Astrocyte (in vitro differentiated cells and primary cell): Measurements from ENCODE around the gene AACS. TPM values are rescaled to one million over a fixed set of nuclear protein-coding genes. Genes with fewer than 3 reads are reported as not detected.
A peak's percentile ranks its signal among the peaks of the same experiment; 100 is the strongest.

Source experiments
- DNase-seq: peaks from one replicate; pipeline ENCODE4 v3.0.0-alpha.2; 2010; ENCODE audit warnings: low read depth
- FAIRE-seq: peaks from 2 replicates; lab custom pipeline; 2011; peaks lifted over from hg19 to GRCh38; lab: Jason Lieb, UNC
- H2AFZ ChIP-seq: 2 replicates; pipeline ENCODE4 v1.6.0; 2012; ENCODE audit warnings: low read depth, low read length, inconsistent platforms
- H3K27ac ChIP-seq: 2 replicates; pipeline ENCODE4 v1.5.1; 2011; ENCODE audit warnings: low read depth, low read length, inconsistent platforms
- H3K27me3 ChIP-seq: 2 replicates; pipeline ENCODE4 v1.6.0; 2011; ENCODE audit warnings: low read length, inconsistent platforms; ENCODE audit not compliant: insufficient read depth
- H3K36me3 ChIP-seq: 2 replicates; pipeline ENCODE4 v1.5.1; 2011; ENCODE audit warnings: low read length, inconsistent platforms; ENCODE audit not compliant: insufficient read depth
- H3K4me1 ChIP-seq: 2 replicates; pipeline ENCODE4 v1.5.1; 2011; ENCODE audit warnings: low read length, inconsistent platforms; ENCODE audit not compliant: insufficient read depth
- H3K4me2 ChIP-seq: 2 replicates; pipeline ENCODE4 v1.6.0; 2012; ENCODE audit warnings: low read length, inconsistent platforms
- H3K4me3 ChIP-seq: 2 replicates; pipeline ENCODE4 v1.5.1; 2011; ENCODE audit warnings: low read depth, mild to moderate bottlenecking, low read length, inconsistent platforms; ENCODE audit not compliant: insufficient read depth
- H3K79me2 ChIP-seq: 2 replicates; pipeline ENCODE4 v1.6.0; 2012; ENCODE audit warnings: mild to moderate bottlenecking, low read length, inconsistent platforms; ENCODE audit not compliant: insufficient read depth
- H3K9ac ChIP-seq: 2 replicates; pipeline ENCODE4 v1.6.0; 2012; ENCODE audit warnings: mild to moderate bottlenecking, low read length, inconsistent platforms
- H3K9me3 ChIP-seq: 2 replicates; pipeline ENCODE4 v1.5.1; 2012; ENCODE audit warnings: low read depth, mild to moderate bottlenecking, low read length, inconsistent platforms; ENCODE audit not compliant: insufficient read depth
- H4K20me1 ChIP-seq: 2 replicates; pipeline ENCODE4 v1.6.0; 2012; ENCODE audit warnings: low read length, inconsistent platforms; ENCODE audit not compliant: insufficient read depth
- H3K27ac Mint-ChIP-seq: one replicate; pipeline ENCODE4 v1.8.0; 2021; ENCODE audit warnings: mild to moderate bottlenecking, mixed read lengths; ENCODE audit not compliant: unreplicated experiment
- H3K27me3 Mint-ChIP-seq: one replicate; pipeline ENCODE4 v1.8.0; 2021; ENCODE audit warnings: low read depth, mixed read lengths; ENCODE audit not compliant: unreplicated experiment
- H3K36me3 Mint-ChIP-seq: one replicate; pipeline ENCODE4 v1.8.0; 2021; ENCODE audit warnings: low read depth, mixed read lengths; ENCODE audit not compliant: unreplicated experiment
- H3K4me1 Mint-ChIP-seq: one replicate; pipeline ENCODE4 v1.8.0; 2021; ENCODE audit warnings: low read depth, mixed read lengths; ENCODE audit not compliant: unreplicated experiment
- H3K4me3 Mint-ChIP-seq: one replicate; pipeline ENCODE4 v1.8.0; 2021; ENCODE audit warnings: mild to moderate bottlenecking, moderate library complexity, mixed read lengths; ENCODE audit not compliant: unreplicated experiment
- H3K9me3 Mint-ChIP-seq: one replicate; pipeline ENCODE4 v1.8.0; 2021; ENCODE audit warnings: mild to moderate bottlenecking, mixed read lengths; ENCODE audit not compliant: unreplicated experiment
- CTCF ChIP-seq: IDR thresholded peaks from 2 replicates; pipeline ENCODE4 v1.5.1; 2011; ENCODE audit warnings: low read depth, mild to moderate bottlenecking, inconsistent platforms, low read length, moderate library complexity; ENCODE audit not compliant: insufficient read depth
- EZH2 ChIP-seq: IDR thresholded peaks from 2 replicates; pipeline ENCODE4 v1.6.1; 2012; ENCODE audit warnings: mild to moderate bottlenecking, low read length, inconsistent platforms; ENCODE audit not compliant: insufficient read depth
- total RNA-seq: library from RNA; stranded (reverse); gene quantifications from 2 replicates; pipeline ENCODE4 v1.2.1, GENCODE V29; 2021

Gene AACS
- total RNA-seq, 1 donor from 2014 or later: 22.5 TPM

DNA sequence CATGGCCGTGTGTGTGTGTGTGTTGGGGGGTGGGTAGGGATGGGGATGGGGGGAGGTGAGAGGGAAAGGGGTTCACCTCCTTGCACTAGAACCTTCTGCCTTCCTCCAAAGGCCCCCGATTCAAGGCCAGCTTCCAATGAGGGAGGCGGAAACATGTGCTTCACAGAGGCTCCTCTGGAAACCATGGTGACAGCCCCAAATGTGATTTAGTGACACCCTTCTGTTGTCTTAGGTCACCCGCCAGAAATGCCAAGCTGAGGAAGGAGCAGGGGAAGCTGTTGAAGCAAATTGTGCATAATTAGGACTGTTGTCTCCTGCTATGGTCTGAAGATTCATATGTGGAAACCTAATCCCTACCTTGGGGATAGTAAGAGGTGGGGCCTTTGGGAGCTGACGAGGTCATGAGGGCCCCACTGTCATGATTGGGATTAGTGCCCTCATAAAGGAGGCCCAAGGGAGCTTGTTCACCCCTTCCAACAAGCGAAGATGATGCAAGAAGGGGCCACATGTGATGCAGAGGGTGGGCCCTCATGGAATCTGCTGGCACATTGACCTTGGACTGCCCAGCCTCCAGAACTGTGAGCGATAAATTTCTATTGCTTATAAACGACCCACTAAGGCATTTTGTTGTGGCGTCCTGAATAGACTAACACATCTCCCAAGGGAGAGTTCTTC lies 95.2 kb downstream of the AACS start:
- Mint-ChIP-seq H3K36me3 (no peaks in the 10 kb centered on the region), H3K27me3 (peaks cover 9% of the 10 kb centered on the region), H3K4me1 (no peaks in the 10 kb centered on the region), H3K9me3 (peaks cover 4% of the 10 kb centered on the region), H3K4me3 (no peak overlapping the region), H3K27ac (no peak overlapping the region)
- Histone ChIP-seq H2AFZ (no peak overlapping the region), H3K4me2 (no peak overlapping the region), H3K36me3 (no peaks in the 10 kb centered on the region), H3K9me3 (no peaks in the 10 kb centered on the region), H3K27me3 (no peaks in the 10 kb centered on the region), H3K4me1 (no peaks in the 10 kb centered on the region), H4K20me1 (no peaks in the 10 kb centered on the region), H3K79me2 (no peaks in the 10 kb centered on the region), H3K4me3 (no peak overlapping the region), H3K9ac (no peak overlapping the region), H3K27ac (no peak overlapping the region)
- FAIRE-seq: no peak
- no peak for DNase-seq
- TF ChIP-seq CTCF (no peak), EZH2 (no peak)

DNA sequence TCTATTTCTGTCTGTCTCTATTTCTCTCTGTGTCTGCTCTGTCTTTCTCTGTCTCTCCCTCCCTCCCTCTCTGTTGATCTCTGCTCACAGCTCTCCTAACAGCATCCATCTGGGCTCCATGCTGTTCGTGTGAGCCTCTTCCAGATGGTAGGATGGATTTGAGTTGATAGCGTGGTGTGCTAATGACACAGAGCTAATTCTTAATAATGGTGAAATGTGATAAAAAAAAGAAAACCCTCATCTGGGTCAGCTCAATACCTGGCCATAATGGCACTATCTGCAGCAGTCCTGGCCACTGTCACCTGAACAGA lies 96.4 kb downstream of the AACS start:
- Histone ChIP-seq H3K9ac (no peak overlapping the region), H3K79me2 (no peaks in the 10 kb centered on the region), H3K4me3 (no peak overlapping the region), H4K20me1 (no peaks in the 10 kb centered on the region), H3K4me2 (no peak overlapping the region), H2AFZ (no peak overlapping the region), H3K9me3 (peaks cover 3% of the 10 kb centered on the region), H3K36me3 (no peaks in the 10 kb centered on the region), H3K27me3 (no peaks in the 10 kb centered on the region), H3K27ac (no peak overlapping the region), H3K4me1 (no peaks in the 10 kb centered on the region)
- Mint-ChIP-seq H3K4me1 (no peaks in the 10 kb centered on the region), H3K36me3 (no peaks in the 10 kb centered on the region), H3K27me3 (peaks cover 9% of the 10 kb centered on the region), H3K4me3 (no peak overlapping the region), H3K27ac (no peak overlapping the region), H3K9me3 (peaks cover 2% of the 10 kb centered on the region)
- FAIRE-seq: no peak
- no peak for DNase-seq
- no peak for TF ChIP-seq CTCF

GRCh38 chr12:125162489-125163028 lies 97.3 kb downstream of the AACS start:
- Histone ChIP-seq H3K79me2 (no peaks in the 10 kb centered on the region), H2AFZ (no peak overlapping the region), H3K27ac (no peak overlapping the region), H4K20me1 (no peaks in the 10 kb centered on the region), H3K27me3 (no peaks in the 10 kb centered on the region), H3K9ac (no peak overlapping the region), H3K36me3 (no peaks in the 10 kb centered on the region), H3K4me3 (no peak overlapping the region), H3K9me3 (peaks cover 3% of the 10 kb centered on the region), H3K4me2 (no peak overlapping the region), H3K4me1 (no peaks in the 10 kb centered on the region)
- no peak overlapping the region for H3K4me3 Mint-ChIP-seq
- H3K27ac Mint-ChIP-seq: peak overlapping the region; percentile 42
- no peaks in the 10 kb centered on the region for H3K36me3 Mint-ChIP-seq
- H3K9me3 Mint-ChIP-seq: peaks cover 2% of the 10 kb centered on the region
- FAIRE-seq (no peak), DNase-seq (no peak)
- H3K4me1 Mint-ChIP-seq: no peaks in the 10 kb centered on the region
- TF ChIP-seq CTCF (no peak), EZH2 (no peak)
- peaks cover 10% of the 10 kb centered on the region for H3K27me3 Mint-ChIP-seq
